Esophagus muscularis mucosa (tissue), 4 donors: ENCODE measurements around the gene PFN3. TPM values are rescaled to one million over a fixed set of nuclear protein-coding genes. Genes with fewer than 3 reads are reported as not detected.

Experiments used
- DNase-seq: peaks from one replicate; pipeline ENCODE4 v3.0.0-alpha.2; 2017; ENCODE audit errors: extremely low spot score
- H3K27ac ChIP-seq, 4 donors: fragments of 200-600 bp; sonication (generic); replicated peaks in 1 of 4; 1 replicate in 3 of 4; 2 replicates in 1 of 4; pipeline ENCODE4 v1.5.1; 2016 to 2019; ENCODE audit warnings: mild to moderate bottlenecking in 1 of 4
- H3K27me3 ChIP-seq, 4 donors: fragments of 200-600 bp; sonication (generic); one replicate each; pipeline versions ENCODE4 v1.5.1 to v1.6.0; 2016 to 2019
- H3K36me3 ChIP-seq, 4 donors: fragments of 200-600 bp; sonication (generic); one replicate each; pipeline ENCODE4 v1.5.1; 2016 to 2019
- H3K4me1 ChIP-seq, 4 donors: fragments of 200-600 bp; sonication (generic); one replicate each; pipeline ENCODE4 v1.5.1; 2016 to 2019
- H3K4me3 ChIP-seq, 4 donors: fragments of 200-600 bp; sonication (generic); 1 replicate in 2 of 4; 2 replicates in 2 of 4; pipeline ENCODE4 v1.5.1; 2016 to 2019; ENCODE audit warnings: mild to moderate bottlenecking in 4 of 4, moderate library complexity in 1 of 4
- H3K9me3 ChIP-seq, 4 donors: fragments of 200-600 bp; sonication (generic); 1 replicate in 3 of 4; 2 replicates in 1 of 4; pipeline ENCODE4 v1.5.1; 2016 to 2019
- CTCF ChIP-seq, 3 experiments: fragments of 200-600 bp in 2 of 3; fragments of 450-650 bp in 1 of 3; sonication (generic) in 2 of 3; IDR thresholded peaks; one replicate each; pipeline ENCODE4 v1.5.1; 2017 to 2019; ENCODE audit warnings: antibody characterized with exemption in 3 of 3, mild to moderate bottlenecking in 2 of 3, moderate library complexity in 1 of 3
- EP300 ChIP-seq: sonication (generic); formaldehyde crosslinking; IDR thresholded peaks from one replicate; pipeline ENCODE4 v1.6.1; 2017; ENCODE audit warnings: antibody characterized with exemption
- POLR2A ChIP-seq: fragments of 450-650 bp; IDR thresholded peaks from one replicate; pipeline ENCODE4 v1.6.1; 2017; ENCODE audit warnings: antibody characterized with exemption, moderate library complexity, mild to moderate bottlenecking, low read depth
- POLR2AphosphoS5 ChIP-seq, 2 donors: sonication (generic); formaldehyde crosslinking; IDR thresholded peaks; one replicate each; pipeline ENCODE4 v1.6.1; 2017; ENCODE audit warnings: antibody characterized with exemption in 2 of 2
- WGBS: methylation state at CpG from one replicate; pipeline ENCODE4 v1.1.5; 2018; 5-methylcytosine and 5-hydroxymethylcytosine counted together
- intact Hi-C: fragments of 100-400 bp; cut with DNase I; formaldehyde crosslinking; loops from one replicate; pipeline ENCODE4 v1.15.1; 2023
- total RNA-seq, 4 donors: library from RNA; depleted of rRNA; stranded (reverse); fragments of >200 nt; gene quantifications; one replicate each; pipeline versions ENCODE4 v1.1.0 to v1.2.1, GENCODE V29; 2016

The PFN3 gene
- total RNA-seq, 4 donors from 2014 or later, result not detected

- H3K4me1 ChIP-seq, result peaks cover 37 to 55% (median 51%) of the 10 kb centered on the region in 4 donors
- peak overlapping the region in 2 of 4 donors; percentile 21 to 36 for H3K27ac ChIP-seq
- no peaks in the 10 kb centered on the region for H3K27me3 ChIP-seq
- WGBS, result 67% methylated on average over 13 of the region's 18 CpGs
- no peak for DNase-seq
- intact Hi-C loops, result no loop called here
- peaks cover 46 to 78% (median 69%) of the 10 kb centered on the region in 4 donors for H3K36me3 ChIP-seq
- H3K4me3 ChIP-seq, result no peak overlapping the region
- H3K9me3 ChIP-seq, result no peaks in the 10 kb centered on the region
- TF ChIP-seq EP300, result no peak
- no peak for TF ChIP-seq CTCF (IDR thresholded peaks at IDR 0.05)
- TF ChIP-seq POLR2A, result no peak
- no peak for TF ChIP-seq POLR2AphosphoS5 (IDR thresholded peaks at IDR 0.05)
Observed at GRCh38 chr5:177432143-177432838, 31.8 kb upstream of the PFN3 start.

GRCh38 chr5:177431317-177432142 lies 31.1 kb upstream of the PFN3 start:
- no peak for TF ChIP-seq EP300
- peak in 1 of 2 donors; percentile 21 for TF ChIP-seq POLR2AphosphoS5 (IDR thresholded peaks at IDR 0.05)
- no peak overlapping the region for H3K4me3 ChIP-seq
- peaks cover 40 to 59% (median 55%) of the 10 kb centered on the region in 4 donors for H3K4me1 ChIP-seq
- WGBS, result 77% methylated on average over 5 of the region's 29 CpGs
- no peaks in the 10 kb centered on the region for H3K9me3 ChIP-seq
- intact Hi-C loops, result no loop called here
- peaks cover 45 to 70% (median 62%) of the 10 kb centered on the region in 4 donors for H3K36me3 ChIP-seq
- peak overlapping the region in 2 of 4 donors; percentile 21 to 36 for H3K27ac ChIP-seq
- H3K27me3 ChIP-seq, result no peaks in the 10 kb centered on the region
- DNase-seq, result no peak

- TF ChIP-seq CTCF (IDR thresholded peaks at IDR 0.05) (no peak), EP300 (no peak), POLR2AphosphoS5 (IDR thresholded peaks at IDR 0.05) (no peak), POLR2A (no peak)
- H3K4me3 ChIP-seq, result no peak overlapping the region
- no peak overlapping the region for H3K27ac ChIP-seq
- no peak for DNase-seq
- H3K36me3 ChIP-seq, result peaks cover 39 to 64% (median 56%) of the 10 kb centered on the region in 4 donors
- no peaks in the 10 kb centered on the region for H3K27me3 ChIP-seq
- H3K4me1 ChIP-seq, result peaks cover 40 to 59% (median 55%) of the 10 kb centered on the region in 4 donors
- intact Hi-C loops, result no loop called here
- WGBS, result 88% methylated on average over 4 of the region's 7 CpGs
- H3K9me3 ChIP-seq, result no peaks in the 10 kb centered on the region
Observed at GRCh38 chr5:177430972-177431316, 30.5 kb upstream of the PFN3 start.

GRCh38 chr5:177430140-177430951 lies 29.9 kb upstream of the PFN3 start:
- H3K36me3 ChIP-seq, result peaks cover 35 to 58% (median 50%) of the 10 kb centered on the region in 4 donors
- TF ChIP-seq EP300 (no peak), POLR2A (no peak), CTCF (IDR thresholded peaks at IDR 0.05) (no peak), POLR2AphosphoS5 (IDR thresholded peaks at IDR 0.05) (no peak)
- DNase-seq, result no peak
- WGBS, result 85% methylated on average over 21 of the region's 26 CpGs
- H3K9me3 ChIP-seq, result no peaks in the 10 kb centered on the region
- H3K27me3 ChIP-seq, result no peaks in the 10 kb centered on the region
- H3K27ac ChIP-seq, result no peak overlapping the region
- intact Hi-C loops, result no loop called here
- H3K4me1 ChIP-seq, result peaks cover 43 to 63% (median 60%) of the 10 kb centered on the region in 4 donors
- no peak overlapping the region for H3K4me3 ChIP-seq
